ENCODE data around the gene FCAR.
A peak's percentile ranks its signal among the peaks of the same experiment; 100 is the strongest.
"Not testable (repeated sequence)": the region's sequence is repeated elsewhere in the genome, so short reads cannot be mapped to it uniquely, and the experiment has no call there.

The FCAR gene

GRCh38 chr19:54919646-54920563 lies 45.9 kb downstream of the FCAR start:
- TF ChIP-seq CTCF (IDR thresholded peaks at IDR 0.05; ENCODE audit: extremely low read depth, insufficient read depth, missing control alignments): peak; percentile 30
- in situ Hi-C loops (cut with MboI; ENCODE audit: low pct_unique_long_range_greater_than_20kb, low sequenced_read_pairs, unreplicated experiment): loop anchor here (25.0 kb wide), 1 partner anchor 433 kb away; no protein-coding TSS in a partner anchor
- peak; percentile 24 for DNase-seq (ENCODE audit: low spot score)

- no peak for DNase-seq (ENCODE audit: low spot score)
- in situ Hi-C loops (cut with MboI; ENCODE audit: low pct_unique_long_range_greater_than_20kb, low sequenced_read_pairs, unreplicated experiment): loop anchor here (25.0 kb wide), 1 partner anchor 434 kb away; no protein-coding TSS in a partner anchor
- no peak for TF ChIP-seq CTCF (IDR thresholded peaks at IDR 0.05; ENCODE audit: extremely low read depth, insufficient read depth, missing control alignments)
Measured at GRCh38 chr19:54921082-54921481, 47.0 kb downstream of the FCAR start.

- DNase-seq (ENCODE audit: low spot score): no peak
- TF ChIP-seq CTCF (IDR thresholded peaks at IDR 0.05; ENCODE audit: extremely low read depth, insufficient read depth, missing control alignments): no peak
- in situ Hi-C loops (cut with MboI; ENCODE audit: low pct_unique_long_range_greater_than_20kb, low sequenced_read_pairs, unreplicated experiment): loop anchor here (25.0 kb wide), 1 partner anchor 436 kb away; no protein-coding TSS in a partner anchor
Measured at GRCh38 chr19:54923276-54923675, 49.2 kb downstream of the FCAR start.

GRCh38 chr19:54928299-54928698 lies 54.3 kb downstream of the FCAR start:
- TF ChIP-seq CTCF (IDR thresholded peaks at IDR 0.05; ENCODE audit: extremely low read depth, insufficient read depth, missing control alignments): no peak
- DNase-seq (ENCODE audit: low spot score): no peak
- in situ Hi-C loops (cut with MboI; ENCODE audit: low pct_unique_long_range_greater_than_20kb, low sequenced_read_pairs, unreplicated experiment): no loop called here

GRCh38 chr19:54937926-54938325 lies 63.9 kb downstream of the FCAR start:
- in situ Hi-C loops (cut with MboI; ENCODE audit: low pct_unique_long_range_greater_than_20kb, low sequenced_read_pairs, unreplicated experiment): no loop called here
- DNase-seq (ENCODE audit: low spot score): peak; percentile 86

GRCh38 chr19:54938906-54939305 lies 64.9 kb downstream of the FCAR start:
- in situ Hi-C loops (cut with MboI; ENCODE audit: low pct_unique_long_range_greater_than_20kb, low sequenced_read_pairs, unreplicated experiment): no loop called here
- TF ChIP-seq CTCF (IDR thresholded peaks at IDR 0.05; ENCODE audit: extremely low read depth, insufficient read depth, missing control alignments): no peak

More at GRCh38 chr19:54937926-54938325, 63.9 kb downstream of the FCAR start:
- no peak for TF ChIP-seq CTCF (IDR thresholded peaks at IDR 0.05; ENCODE audit: extremely low read depth, insufficient read depth, missing control alignments)

GRCh38 chr19:54939538-54939937 lies 65.5 kb downstream of the FCAR start:
- not testable (repeated sequence) for DNase-seq (ENCODE audit: low spot score)

More at GRCh38 chr19:54938906-54939305, 64.9 kb downstream of the FCAR start:
- no peak for DNase-seq (ENCODE audit: low spot score)

More at GRCh38 chr19:54939538-54939937, 65.5 kb downstream of the FCAR start:
- in situ Hi-C loops (cut with MboI; ENCODE audit: low pct_unique_long_range_greater_than_20kb, low sequenced_read_pairs, unreplicated experiment): not testable (repeated sequence)

Data from GM13977 (cell line).